GM19468 (cell line): ENCODE measurements around the gene LIMS1.
"Not testable (repeated sequence)": the region's sequence is repeated elsewhere in the genome, so short reads cannot be mapped to it uniquely, and the experiment has no call there.

Source experiments
- ATAC-seq: cut with Tn5 transposase; IDR thresholded peaks from one replicate; pipeline ENCODE4 v1.9.1; 2021; ENCODE audit warnings: mild to moderate bottlenecking, moderate library complexity, moderate number of reproducible peaks; ENCODE audit not compliant: unreplicated experiment; ENCODE audit errors: extremely low read depth

Gene LIMS1

GRCh38 chr2:108583903-108584520, 49.7 kb downstream of the LIMS1 start:
- peak; percentile 33 for ATAC-seq

GRCh38 chr2:108585436-108585835, 51.2 kb downstream of the LIMS1 start:
- ATAC-seq, result no peak

GRCh38 chr2:108586116-108586515, 51.8 kb downstream of the LIMS1 start:
- ATAC-seq, result no peak

- ATAC-seq, result no peak
These were observed 52.4 kb downstream of the LIMS1 start for GRCh38 chr2:108586631-108587030.

- no peak for ATAC-seq
These were observed 53.4 kb downstream of the LIMS1 start for GRCh38 chr2:108587621-108588020.

GRCh38 chr2:108588070-108588668, 53.9 kb downstream of the LIMS1 start:
- no peak for ATAC-seq

GRCh38 chr2:108589372-108589771, 55.1 kb downstream of the LIMS1 start:
- ATAC-seq, result no peak

GRCh38 chr2:108589781-108590180, 55.5 kb downstream of the LIMS1 start:
- no peak for ATAC-seq

- ATAC-seq, result peak; percentile 53
These were observed 56.9 kb downstream of the LIMS1 start for GRCh38 chr2:108591163-108591562.

GRCh38 chr2:108593547-108594098, 59.4 kb downstream of the LIMS1 start:
- ATAC-seq, result no peak

GRCh38 chr2:108594132-108594981, 60.1 kb downstream of the LIMS1 start:
- peak; percentile 67 for ATAC-seq

GRCh38 chr2:108594982-108595464, 60.8 kb downstream of the LIMS1 start:
- ATAC-seq, result no peak

GRCh38 chr2:108595771-108596170, 61.5 kb downstream of the LIMS1 start:
- not testable (repeated sequence) for ATAC-seq

GRCh38 chr2:108597105-108597744, 63.0 kb downstream of the LIMS1 start:
- not testable (repeated sequence) for ATAC-seq

- ATAC-seq, result not testable (repeated sequence)
These were observed 66.9 kb downstream of the LIMS1 start for GRCh38 chr2:108601199-108601598.

- no peak for ATAC-seq
These were observed 68.2 kb downstream of the LIMS1 start for GRCh38 chr2:108602422-108602821.

GRCh38 chr2:108604196-108604595, 69.9 kb downstream of the LIMS1 start:
- no peak for ATAC-seq

- ATAC-seq, result peak; percentile 55
These were observed 71.7 kb downstream of the LIMS1 start for GRCh38 chr2:108605947-108606346.

- ATAC-seq, result no peak
These were observed 73.5 kb downstream of the LIMS1 start for GRCh38 chr2:108607706-108608301.

- no peak for ATAC-seq
These were observed 76.8 kb downstream of the LIMS1 start for GRCh38 chr2:108611021-108611420.
